H1 (cell line): ENCODE measurements around the gene NUP43. TPM values are rescaled to one million over a fixed set of nuclear protein-coding genes. Genes with fewer than 3 reads are reported as not detected.

ENCODE experiments used
- CTCF ChIA-PET: fragments of 300-600 bp; sonication (Branson Sonifier 250); formaldehyde crosslinking; loops from one replicate; lab custom pipeline; 2021; ENCODE audit not compliant: partially characterized antibody; lab: Charles Lee
- POLR2A ChIA-PET: fragments of 300-600 bp; sonication (Branson Sonifier 250); formaldehyde crosslinking; loops from one replicate; lab custom pipeline; 2021; ENCODE audit warnings: inconsistent platforms; ENCODE audit not compliant: partially characterized antibody; lab: Charles Lee
- DNase-seq, 2 experiments: peaks; one replicate each; pipeline versions ENCODE4 v3.0.0 to v3.0.0-alpha.2; 2010 to 2022; ENCODE audit warnings: low spot score in 2 of 2, low read depth in 1 of 2, mixed read lengths in 1 of 2
- FAIRE-seq: peaks from 2 replicates; lab custom pipeline; 2011; peaks lifted over from hg19 to GRCh38; lab: Jason Lieb, UNC
- H2AFZ ChIP-seq: 2 replicates; pipeline ENCODE4 v1.8.1; 2012; ENCODE audit warnings: low read length, inconsistent platforms
- H2AK5ac ChIP-seq: 2 replicates; pipeline ENCODE4 v1.6.1; 2013; ENCODE audit warnings: low read depth, low read length
- H2BK120ac ChIP-seq: replicated peaks from 2 replicates; pipeline ENCODE3; 2013; ENCODE audit warnings: low read depth, low read length, inconsistent platforms
- H2BK12ac ChIP-seq: 2 replicates; pipeline ENCODE4 v1.6.1; 2013; ENCODE audit warnings: low read depth, low read length
- H2BK15ac ChIP-seq: 2 replicates; pipeline ENCODE4 v1.6.1; 2013; ENCODE audit warnings: low read length
- H2BK20ac ChIP-seq: 2 replicates; pipeline ENCODE4 v1.6.1; 2013; ENCODE audit warnings: low read length
- H2BK5ac ChIP-seq: 2 replicates; pipeline ENCODE4 v1.6.1; 2013; ENCODE audit warnings: low read depth, low read length
- H3K14ac ChIP-seq: 2 replicates; pipeline ENCODE4 v1.6.1; 2013; ENCODE audit warnings: inconsistent platforms; ENCODE audit not compliant: insufficient read length
- H3K18ac ChIP-seq: 2 replicates; pipeline ENCODE4 v1.6.1; 2013; ENCODE audit warnings: low read length; ENCODE audit errors: extremely low read depth
- H3K23ac ChIP-seq: 2 replicates; pipeline ENCODE4 v1.6.1; 2013; ENCODE audit warnings: inconsistent platforms; ENCODE audit not compliant: insufficient read length
- H3K23me2 ChIP-seq: 2 replicates; pipeline ENCODE4 v1.6.1; 2013; ENCODE audit warnings: low read depth, low read length
- H3K27ac ChIP-seq: 2 replicates; pipeline ENCODE4 v1.6.1; 2011; ENCODE audit warnings: low read depth, low read length, inconsistent platforms
- H3K27me3 ChIP-seq, 4 experiments: replicated peaks in 1 of 4; 1 replicate in 1 of 4; 2 replicates in 3 of 4; pipeline versions ENCODE4 v1.6.1 to v1.8.1; 2011 to 2013; ENCODE audit warnings: low read length in 3 of 4, mild to moderate bottlenecking in 3 of 4, inconsistent platforms in 2 of 4, mixed read lengths in 2 of 4, moderate library complexity in 1 of 4; ENCODE audit not compliant: control insufficient read depth in 3 of 4, insufficient read depth in 3 of 4; ENCODE audit errors: extremely low read depth in 1 of 4
- H3K36me3 ChIP-seq, 4 experiments: 2 replicates each; pipeline versions ENCODE4 v1.6.1 to v1.8.1; 2011 to 2013; ENCODE audit warnings: mild to moderate bottlenecking in 4 of 4, low read length in 3 of 4, moderate library complexity in 2 of 4, control low read depth in 1 of 4, inconsistent platforms in 1 of 4; ENCODE audit not compliant: insufficient read depth in 4 of 4, control insufficient read depth in 2 of 4
- H3K4ac ChIP-seq: replicated peaks from 2 replicates; pipeline ENCODE3; 2013; ENCODE audit warnings: low read length, low read depth, mixed read lengths, inconsistent platforms; ENCODE audit not compliant: insufficient read length
- H3K4me1 ChIP-seq, 4 experiments: replicated peaks in 1 of 4; 1 replicate in 1 of 4; 2 replicates in 3 of 4; pipeline versions ENCODE4 v1.6.1 to v1.8.1; 2011 to 2013; ENCODE audit warnings: low read length in 3 of 4, inconsistent platforms in 2 of 4, mixed read lengths in 1 of 4; ENCODE audit not compliant: insufficient read depth in 4 of 4, control insufficient read depth in 3 of 4
- H3K4me2 ChIP-seq, 2 experiments: 2 replicates each; pipeline versions ENCODE4 v1.6.1 to v1.8.1; 2011 to 2013; ENCODE audit warnings: low read depth in 2 of 2, low read length in 2 of 2, control low read depth in 1 of 2, inconsistent platforms in 1 of 2, mild to moderate bottlenecking in 1 of 2; ENCODE audit not compliant: insufficient read depth in 1 of 2
- H3K4me3 ChIP-seq, 4 experiments: fragments of 200-600, 300-600 bp in 1 of 4; sonication (generic), shearing (Covaris generic), sonication (Bioruptor Twin) in 1 of 4; 2 replicates each; pipeline versions ENCODE4 v1.5.1 to v1.8.1; 2011 to 2016; ENCODE audit warnings: low read length in 4 of 4, low read depth in 3 of 4, control low read depth in 2 of 4, inconsistent platforms in 2 of 4, mild to moderate bottlenecking in 2 of 4, mixed read lengths in 1 of 4, moderate library complexity in 1 of 4; ENCODE audit not compliant: insufficient read depth in 2 of 4; ENCODE audit errors: extremely low read depth in 1 of 4
- H3K56ac ChIP-seq: replicated peaks from 2 replicates; pipeline ENCODE3; 2013; ENCODE audit warnings: low read depth, mild to moderate bottlenecking, mixed read lengths, low read length, inconsistent platforms; ENCODE audit not compliant: insufficient read length
- H3K79me1 ChIP-seq: 2 replicates; pipeline ENCODE4 v1.6.1; 2013; ENCODE audit warnings: low read depth, low read length, control low read depth
- H3K79me2 ChIP-seq, 2 experiments: 2 replicates each; pipeline versions ENCODE4 v1.6.1 to v1.8.1; 2012 to 2013; ENCODE audit warnings: low read length in 2 of 2, mild to moderate bottlenecking in 2 of 2, inconsistent platforms in 1 of 2; ENCODE audit not compliant: insufficient read depth in 2 of 2, control insufficient read depth in 1 of 2
- H3K9ac ChIP-seq, 4 experiments: replicated peaks in 1 of 4; 1 replicate in 1 of 4; 2 replicates in 3 of 4; pipeline versions ENCODE4 v1.6.1 to v1.8.1; 2011 to 2013; ENCODE audit warnings: low read depth in 3 of 4, low read length in 3 of 4, control low read depth in 2 of 4, mild to moderate bottlenecking in 2 of 4, moderate library complexity in 2 of 4, inconsistent platforms in 1 of 4; ENCODE audit errors: extremely low read depth in 1 of 4
- H3K9me3 ChIP-seq, 2 experiments: 2 replicates each; pipeline versions ENCODE4 v1.6.1 to v1.8.1; 2012 to 2013; ENCODE audit warnings: mild to moderate bottlenecking in 2 of 2, moderate library complexity in 2 of 2, control low read depth in 1 of 2, inconsistent platforms in 1 of 2, low read depth in 1 of 2, low read length in 1 of 2, mixed read lengths in 1 of 2; ENCODE audit not compliant: insufficient read depth in 2 of 2
- H4K20me1 ChIP-seq, 2 experiments: replicated peaks in 1 of 2; 2 replicates each; pipeline versions ENCODE3 to v1.8.1; 2011 to 2013; ENCODE audit warnings: inconsistent platforms in 2 of 2, low read length in 2 of 2, mild to moderate bottlenecking in 1 of 2; ENCODE audit not compliant: insufficient read depth in 2 of 2, control insufficient read depth in 1 of 2
- H4K5ac ChIP-seq: 2 replicates; pipeline ENCODE4 v1.6.1; 2013; ENCODE audit warnings: low read length, low read depth, mixed read lengths, inconsistent platforms; ENCODE audit not compliant: insufficient read length
- H4K8ac ChIP-seq: 2 replicates; pipeline ENCODE4 v1.8.0; 2013; ENCODE audit warnings: mild to moderate bottlenecking, moderate library complexity, low read length, inconsistent platforms; ENCODE audit not compliant: insufficient read depth; ENCODE audit errors: extremely low read depth
- H4K91ac ChIP-seq: replicated peaks from 2 replicates; pipeline ENCODE3; 2013; ENCODE audit warnings: low read length, mixed read lengths, inconsistent platforms; ENCODE audit not compliant: insufficient read length
- CREB1 ChIP-seq: IDR thresholded peaks from 2 replicates; pipeline ENCODE4 v1.6.1; 2012; ENCODE audit warnings: inconsistent platforms
- SP2 ChIP-seq: IDR thresholded peaks from 2 replicates; pipeline ENCODE4 v1.6.1; 2012; ENCODE audit warnings: mild to moderate bottlenecking, low read length, inconsistent platforms
- WGBS, 2 experiments: shearing (Covaris generic) in 1 of 2; methylation state at CpG; one replicate each; pipeline versions ENCODE4 v1.1.6 to v1.1.7; 2013 to 2015; ENCODE audit warnings: low lambda C conversion rate in 2 of 2, mixed read lengths in 2 of 2, inconsistent platforms in 1 of 2, low coverage in 1 of 2, missing lambda C conversion rate in 1 of 2; ENCODE audit not compliant: insufficient replicate concordance in 2 of 2, insufficient coverage in 1 of 2, insufficient read length in 1 of 2; ENCODE audit errors: extremely low coverage in 1 of 2, missing lambda C conversion rate in 1 of 2; 5-methylcytosine and 5-hydroxymethylcytosine counted together
- polyA plus RNA-seq, 7 experiments: library from polyadenylated mRNA; depleted of rRNA in 3 of 7; stranded (reverse) in 5 of 7; unstranded in 2 of 7; fragments of >200 nt in 5 of 7; fragments of 200-250 nt in 2 of 7; gene quantifications; 1 replicate in 5 of 7; 2 replicates in 1 of 7; 4 replicates in 1 of 7; pipeline versions ENCODE4 v1.2.1 to v1.2.3, GENCODE V29; 2011 to 2013; ENCODE audit warnings: missing spikeins in 2 of 7, mixed read lengths in 2 of 7
- total RNA-seq: library from RNA; stranded (reverse); fragmentation: NEBNext Ultra II Directional; extraction: Animal tissue kit (Norgen Biotek cat#: 25700); gene quantifications from 2 replicates; pipeline ENCODE4 v1.2.1, GENCODE V29; 2021
- TF ChIP-seq, protein P1 (sequence below): IDR thresholded peaks from 2 replicates; pipeline ENCODE4 v1.6.1; 2011; ENCODE audit warnings: low read depth, mild to moderate bottlenecking, low read length; ENCODE audit not compliant: insufficient read depth
- TF ChIP-seq, protein P2 (sequence below): IDR thresholded peaks from 2 replicates; pipeline ENCODE4 v1.6.1; 2012; ENCODE audit warnings: inconsistent platforms

Gene NUP43
- total and polyA plus RNA-seq, 2 of the 8 experiments (the other 6 are each of a cell fraction or from before 2014, with no cell fraction given), result 25.2 to 83.4 TPM

DNA sequence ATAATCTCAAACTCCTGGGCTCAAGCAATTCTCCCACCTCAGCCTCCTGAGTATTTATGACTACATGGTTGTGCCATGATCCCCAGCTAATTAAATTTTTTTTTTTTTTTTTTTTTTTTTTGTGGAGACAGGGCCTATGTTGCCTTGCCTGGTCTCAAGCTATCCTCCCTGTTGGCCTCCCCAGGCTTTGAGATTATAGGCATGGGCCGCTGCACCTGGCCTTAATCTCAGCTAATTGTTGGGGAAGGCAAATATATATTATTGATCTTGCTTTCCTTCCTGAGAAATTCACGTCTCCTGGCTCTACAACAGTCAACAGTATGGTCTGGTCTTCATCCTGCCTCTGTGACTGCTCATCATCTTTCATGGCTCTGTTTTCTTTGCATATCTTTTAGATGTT is 23.3 kb upstream of the NUP43 start:
- H3K36me3 ChIP-seq, result peaks cover 3 to 32% (median 13%) of the 10 kb centered on the region in 4 experiments; a peak in 7 of 8 replicates
- H3K4me3 ChIP-seq, result no peak overlapping the region
- H3K23ac ChIP-seq, result no peak overlapping the region
- H3K79me2 ChIP-seq, result peaks cover 0 to 19% of the 10 kb centered on the region in 2 experiments; a peak in 2 of 4 replicates
- POLR2A ChIA-PET, result interaction anchor here (1.6 kb wide), 1 partner anchor 52 kb away, joined by 4 read pairs; the partner anchor contains the start of gene LATS1
- H4K91ac ChIP-seq, result no peak overlapping the region
- FAIRE-seq, result no peak
- H3K14ac ChIP-seq, result no peak overlapping the region
- CTCF ChIA-PET, result interaction anchor here (0.6 to 1.2 kb wide), 4 partner anchors 11 to 66 kb away, joined by 3 to 6 read pairs (median 4); partner anchors contain the start of gene PCMT1
- DNase-seq, result no peak
- no peak overlapping the region for H2AK5ac ChIP-seq
- H4K8ac ChIP-seq, result no peak overlapping the region
- H3K4me2 ChIP-seq, result no peak overlapping the region
- H3K4me1 ChIP-seq, result no peaks in the 10 kb centered on the region
- no peak overlapping the region for H2AFZ ChIP-seq
- no peaks in the 10 kb centered on the region for H4K20me1 ChIP-seq
- H3K4ac ChIP-seq, result no peak overlapping the region
- H4K5ac ChIP-seq, result no peak overlapping the region
- H3K79me1 ChIP-seq, result peaks cover 2% of the 10 kb centered on the region; the same call in 1 of the 2 replicates
- WGBS, 2 experiments, result 81% methylated on average over 2 of the region's 2 CpGs; no CpG with 5 or more reads in 1 of the 2 experiments
- no peak overlapping the region for H3K9ac ChIP-seq
- no peaks in the 10 kb centered on the region for H3K23me2 ChIP-seq
- no peak overlapping the region for H3K56ac ChIP-seq
- no peak overlapping the region for H3K27ac ChIP-seq
- no peak overlapping the region for H2BK120ac ChIP-seq
- H2BK20ac ChIP-seq, result no peak overlapping the region
- no peak overlapping the region for H2BK15ac ChIP-seq
- H3K18ac ChIP-seq, result no peak overlapping the region
- peaks cover 0 to 3% of the 10 kb centered on the region in 2 experiments; a peak in 1 of 4 replicates for H3K9me3 ChIP-seq
- H2BK12ac ChIP-seq, result no peak overlapping the region
- TF ChIP-seq, protein P1, sequence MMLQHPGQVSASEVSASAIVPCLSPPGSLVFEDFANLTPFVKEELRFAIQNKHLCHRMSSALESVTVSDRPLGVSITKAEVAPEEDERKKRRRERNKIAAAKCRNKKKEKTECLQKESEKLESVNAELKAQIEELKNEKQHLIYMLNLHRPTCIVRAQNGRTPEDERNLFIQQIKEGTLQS, result no peak
- TF ChIP-seq SP2 (no peak), CREB1 (no peak)
- TF ChIP-seq, protein P2, sequence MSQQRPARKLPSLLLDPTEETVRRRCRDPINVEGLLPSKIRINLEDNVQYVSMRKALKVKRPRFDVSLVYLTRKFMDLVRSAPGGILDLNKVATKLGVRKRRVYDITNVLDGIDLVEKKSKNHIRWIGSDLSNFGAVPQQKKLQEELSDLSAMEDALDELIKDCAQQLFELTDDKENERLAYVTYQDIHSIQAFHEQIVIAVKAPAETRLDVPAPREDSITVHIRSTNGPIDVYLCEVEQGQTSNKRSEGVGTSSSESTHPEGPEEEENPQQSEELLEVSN, result no peak
- TF ChIP-seq, all 59 proteins: peak for 0
- Histone ChIP-seq H2BK5ac (no peak overlapping the region), H3K27me3 (no peaks in the 10 kb centered on the region)
